GM12801 (cell line): ENCODE measurements around the gene DNAH11.

Experiments
- CTCF ChIP-seq: IDR thresholded peaks from one replicate; pipeline ENCODE4 v1.5.1; 2011; ENCODE audit warnings: control low read depth; ENCODE audit not compliant: insufficient read length; ENCODE audit errors: extremely low read depth

The DNAH11 gene

GRCh38 chr7:21948364-21948763 lies 405.5 kb downstream of the DNAH11 start:
- no peak for TF ChIP-seq CTCF

- no peak for TF ChIP-seq CTCF
Measured at GRCh38 chr7:21948887-21949540, 406.2 kb downstream of the DNAH11 start.
